ENCODE data around the gene STXBP1.

The STXBP1 gene

DNA sequence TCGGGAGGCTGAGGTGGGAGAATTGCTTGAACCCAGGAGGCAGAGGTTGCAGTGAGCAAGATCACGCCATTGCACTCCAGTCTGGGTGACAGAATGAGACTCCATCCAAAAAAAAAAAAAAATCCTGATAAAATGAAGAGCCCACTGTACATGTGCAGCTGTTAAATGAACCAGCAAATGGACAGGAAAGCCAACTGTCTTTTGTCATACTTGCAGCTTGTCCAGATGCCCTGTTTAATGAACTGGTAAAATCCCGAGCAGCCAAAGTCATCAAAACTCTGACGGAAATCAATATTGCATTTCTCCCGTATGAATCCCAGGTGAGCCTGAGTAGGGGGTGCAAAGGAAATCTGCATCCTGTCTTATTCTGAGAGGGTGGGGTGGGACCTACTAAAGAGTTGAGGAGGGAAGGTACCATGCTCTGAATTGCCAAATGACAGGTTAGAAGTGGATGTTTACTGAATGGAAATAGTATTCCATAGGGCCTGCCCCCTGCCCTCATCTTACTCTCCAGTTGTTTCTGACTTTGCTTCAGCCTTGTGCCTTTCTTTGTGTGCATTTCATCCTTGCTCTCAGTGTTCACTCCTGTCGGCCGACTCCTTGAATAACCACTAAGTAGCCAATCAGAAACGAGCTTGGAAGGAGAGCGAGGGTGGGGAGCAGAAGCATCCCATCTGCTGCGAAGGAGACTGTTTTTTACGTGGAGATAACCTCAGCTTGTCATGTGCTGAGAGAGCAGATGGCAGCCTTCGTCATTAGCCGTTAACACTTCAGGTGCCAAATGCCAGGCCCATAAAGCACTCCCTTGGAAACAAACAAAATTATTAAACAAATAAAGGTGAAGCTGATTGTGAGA lies 49.0 kb downstream of the STXBP1 start:
- no peak for DNase-seq

- no peak for DNase-seq
Measured at GRCh38 chr9:127662617-127663016, 50.5 kb downstream of the STXBP1 start.

- no peak for DNase-seq
Measured at GRCh38 chr9:127664324-127664677, 52.2 kb downstream of the STXBP1 start.

- no peak for DNase-seq
Measured at GRCh38 chr9:127664678-127665507, 52.8 kb downstream of the STXBP1 start.

GRCh38 chr9:127667127-127667844 lies 55.2 kb downstream of the STXBP1 start:
- DNase-seq = no peak

GRCh38 chr9:127667906-127668305 lies 55.8 kb downstream of the STXBP1 start:
- DNase-seq = no peak

DNA sequence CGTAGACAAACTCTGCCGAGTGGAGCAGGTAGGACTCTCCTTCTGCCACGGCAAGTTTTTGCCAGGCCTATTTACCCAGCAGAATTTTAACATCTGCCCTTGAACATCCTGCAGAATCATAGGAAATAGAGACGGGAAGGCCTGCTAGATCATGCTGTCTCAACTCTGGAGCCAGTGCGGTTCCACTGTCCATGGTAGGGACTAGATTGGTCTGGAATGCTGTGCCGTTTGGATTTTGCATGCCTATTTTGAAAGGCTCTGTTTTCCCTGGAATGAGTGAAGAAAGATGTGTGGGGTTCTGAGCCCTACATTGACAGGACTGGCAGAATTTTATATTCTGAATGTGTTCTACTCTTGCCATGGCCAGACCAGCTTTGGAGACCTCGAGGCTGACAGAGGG lies 61.2 kb downstream of the STXBP1 start:
- DNase-seq = no peak

DNA sequence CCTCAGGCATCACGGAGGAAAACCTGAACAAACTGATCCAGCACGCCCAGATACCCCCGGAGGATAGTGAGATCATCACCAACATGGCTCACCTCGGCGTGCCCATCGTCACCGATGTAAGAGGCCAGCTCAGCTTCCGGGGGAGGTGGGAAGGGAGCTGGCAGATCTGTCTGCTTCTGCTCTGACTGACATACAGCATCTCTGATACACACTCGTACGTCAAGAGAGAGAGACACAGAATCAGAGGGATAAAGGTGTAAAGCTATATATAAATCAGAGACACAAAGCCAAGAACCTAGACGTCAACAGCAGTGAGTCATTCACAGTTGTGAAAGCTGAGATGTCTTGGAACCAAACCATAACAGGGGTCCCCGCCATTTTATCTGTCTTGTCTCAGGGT lies 64.6 kb downstream of the STXBP1 start:
- no peak for DNase-seq

GRCh38 chr9:127679506-127679905 lies 67.4 kb downstream of the STXBP1 start:
- DNase-seq = no peak

DNA sequence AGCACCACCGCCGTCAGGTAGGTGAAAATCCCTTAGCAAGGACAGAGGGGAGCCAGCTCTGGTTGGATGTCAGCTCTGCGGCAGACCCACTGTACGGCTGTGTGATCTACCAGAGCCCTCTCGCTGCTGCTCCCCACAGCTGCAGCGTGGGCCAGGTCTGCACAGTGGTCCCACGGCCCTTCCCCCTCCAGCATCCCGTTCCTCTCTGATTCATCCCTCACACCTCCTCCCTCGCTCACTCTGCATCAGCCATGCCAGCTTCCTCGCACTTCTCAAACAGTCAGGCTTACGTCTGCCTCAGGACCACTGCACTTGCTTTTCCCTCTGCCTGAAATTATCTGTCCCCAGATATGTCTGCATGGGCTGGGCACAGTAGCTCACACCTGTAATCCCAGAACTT lies 68.1 kb downstream of the STXBP1 start:
- DNase-seq = no peak

DNA sequence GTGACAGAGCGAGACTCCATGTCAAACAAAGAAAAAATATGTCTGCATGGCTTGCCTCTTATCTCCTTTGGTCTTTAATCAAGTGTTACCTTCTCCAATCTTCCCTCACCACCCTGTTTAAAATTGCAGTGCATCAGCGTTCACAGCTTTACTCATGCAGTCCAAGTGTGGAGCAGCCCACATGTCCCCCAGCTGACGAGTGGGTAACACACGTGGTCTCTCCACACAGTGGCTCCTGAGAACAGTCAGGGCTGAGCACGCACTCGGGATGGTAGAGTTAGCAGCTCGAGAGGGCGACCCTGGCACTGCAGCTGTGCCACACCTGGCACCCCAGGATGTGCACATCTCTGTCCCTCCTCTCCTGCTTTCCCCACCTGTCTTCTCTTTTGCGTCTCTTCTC lies 68.8 kb downstream of the STXBP1 start:
- DNase-seq = no peak

DNA sequence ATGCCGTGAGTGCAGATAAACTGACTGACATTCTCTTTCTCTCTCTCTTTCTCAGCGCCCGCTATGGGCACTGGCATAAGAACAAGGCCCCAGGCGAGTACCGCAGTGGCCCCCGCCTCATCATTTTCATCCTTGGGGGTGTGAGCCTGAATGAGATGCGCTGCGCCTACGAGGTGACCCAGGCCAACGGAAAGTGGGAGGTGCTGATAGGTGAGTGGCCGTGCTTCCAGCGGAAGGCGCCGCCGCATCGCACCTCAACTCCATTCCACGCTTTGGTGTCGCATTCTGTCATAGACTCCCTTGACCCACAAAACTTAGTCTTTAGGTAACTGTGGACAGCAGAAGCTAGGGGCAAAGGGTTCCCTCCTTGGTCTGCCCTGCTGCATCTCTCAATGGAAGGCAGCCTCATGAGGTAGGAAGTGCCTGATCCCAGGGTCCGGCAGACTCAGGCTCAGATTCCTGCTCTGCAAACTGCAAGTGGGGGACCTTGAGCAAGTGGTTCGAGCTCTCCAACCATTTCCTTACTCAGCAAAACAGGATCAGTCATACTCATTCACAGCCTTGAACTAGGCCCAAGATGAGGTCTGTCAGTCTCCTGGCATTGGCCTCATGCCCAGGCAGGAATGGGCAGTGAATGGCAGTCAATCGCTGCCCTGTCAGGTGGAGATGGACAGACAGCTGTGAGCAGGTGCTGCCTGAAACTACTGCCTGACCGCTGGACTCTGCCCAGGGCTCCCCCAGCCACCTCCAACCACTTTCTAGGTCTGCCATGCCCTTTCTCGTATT lies 70.5 kb downstream of the STXBP1 start:
- DNase-seq = no peak

DNA sequence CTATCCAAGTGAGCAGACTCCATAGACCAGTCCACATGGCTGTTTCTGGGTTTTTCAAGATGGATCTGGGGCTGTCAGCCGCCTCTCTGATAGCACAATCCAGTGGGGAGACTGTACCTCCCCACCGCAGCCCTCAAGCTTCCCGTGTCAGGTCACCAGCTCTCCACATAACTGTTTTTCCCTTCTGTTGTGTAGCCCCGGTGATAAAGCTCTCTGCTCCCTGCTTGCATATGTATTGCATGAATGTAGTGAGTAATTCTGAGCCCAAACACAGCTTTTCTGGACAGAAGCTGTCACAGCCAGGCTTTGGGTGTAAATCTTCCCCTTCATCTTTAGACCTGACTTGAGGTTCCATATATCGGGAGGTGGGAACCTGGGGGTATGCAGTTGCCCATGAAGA lies 71.6 kb downstream of the STXBP1 start:
- DNase-seq = no peak

DNA sequence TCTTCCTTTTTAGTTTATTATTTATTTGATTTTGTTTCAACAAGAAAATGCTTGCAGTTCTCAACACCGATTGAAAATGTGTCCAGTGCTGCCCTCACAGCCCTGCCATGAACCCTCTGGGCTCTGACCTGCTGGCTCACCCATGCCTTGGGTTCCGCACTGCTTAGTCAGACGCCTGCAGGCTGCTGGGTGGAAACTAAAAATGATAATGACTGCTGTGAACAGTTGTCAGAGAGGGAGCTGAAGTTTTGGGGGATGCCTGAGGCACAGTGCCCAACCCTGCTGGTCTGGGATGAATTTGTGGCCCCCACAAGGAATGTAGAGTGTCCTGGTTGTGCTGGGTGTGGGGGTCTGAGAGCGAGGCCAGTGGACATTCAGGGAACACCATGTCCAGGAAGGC lies 72.5 kb downstream of the STXBP1 start:
- DNase-seq = no peak

GRCh38 chr9:127686461-127687393 lies 74.7 kb downstream of the STXBP1 start:
- no peak for DNase-seq

- DNase-seq = no peak
Measured at GRCh38 chr9:127689329-127690000, 77.4 kb downstream of the STXBP1 start.

- DNase-seq = no peak
Measured at GRCh38 chr9:127690735-127691134, 78.7 kb downstream of the STXBP1 start.

DNA sequence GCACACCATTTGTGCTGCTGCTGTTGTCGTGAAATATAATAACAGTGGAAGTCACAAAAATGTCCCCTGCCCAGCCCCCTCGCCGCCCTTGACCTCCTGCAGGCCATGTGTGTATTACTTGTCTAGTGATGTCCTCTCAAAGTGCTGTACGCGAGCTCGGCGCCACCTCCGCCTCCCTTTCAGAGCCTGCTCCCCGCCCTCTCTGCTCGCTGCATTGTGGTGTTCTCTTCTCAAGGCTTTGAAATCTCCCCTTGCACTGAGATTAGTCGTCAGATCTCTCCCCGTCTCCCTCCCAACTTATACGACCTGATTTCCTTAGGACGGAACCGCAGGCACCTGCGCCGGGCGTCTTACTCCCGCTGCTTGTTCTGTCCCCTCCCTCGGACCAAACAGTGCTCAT lies 80.0 kb downstream of the STXBP1 start:
- DNase-seq = no peak

DNA sequence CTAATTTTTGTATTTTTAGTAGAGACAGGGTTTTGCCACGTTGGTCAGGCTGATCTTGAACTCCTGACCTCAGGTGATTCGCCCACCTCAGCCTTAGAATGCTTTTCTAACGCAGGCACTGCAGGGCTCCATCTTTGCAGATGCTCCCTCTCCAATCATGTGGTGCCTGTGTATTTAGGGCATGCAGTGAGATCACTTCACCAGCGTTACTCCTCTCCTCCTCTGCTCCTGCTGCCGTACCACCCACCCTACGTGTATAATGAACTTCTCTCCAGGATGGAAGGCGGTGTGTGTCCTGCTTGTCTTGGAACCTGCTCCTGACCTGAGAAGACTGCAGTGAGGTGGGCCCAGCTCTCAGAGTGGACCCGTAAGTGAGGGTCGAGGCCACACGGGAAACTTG lies 81.1 kb downstream of the STXBP1 start:
- no peak for DNase-seq

- no peak for DNase-seq
Measured at GRCh38 chr9:127693697-127694096, 81.6 kb downstream of the STXBP1 start.
